ENCODE results near the gene DLL4. TPM values are rescaled to one million over a fixed set of nuclear protein-coding genes. Genes with fewer than 3 reads are reported as not detected.

Gene DLL4
- total RNA-seq, 4 donors from 2014 or later, result 7.8 to 15.3 (median 12.3) TPM

DNA sequence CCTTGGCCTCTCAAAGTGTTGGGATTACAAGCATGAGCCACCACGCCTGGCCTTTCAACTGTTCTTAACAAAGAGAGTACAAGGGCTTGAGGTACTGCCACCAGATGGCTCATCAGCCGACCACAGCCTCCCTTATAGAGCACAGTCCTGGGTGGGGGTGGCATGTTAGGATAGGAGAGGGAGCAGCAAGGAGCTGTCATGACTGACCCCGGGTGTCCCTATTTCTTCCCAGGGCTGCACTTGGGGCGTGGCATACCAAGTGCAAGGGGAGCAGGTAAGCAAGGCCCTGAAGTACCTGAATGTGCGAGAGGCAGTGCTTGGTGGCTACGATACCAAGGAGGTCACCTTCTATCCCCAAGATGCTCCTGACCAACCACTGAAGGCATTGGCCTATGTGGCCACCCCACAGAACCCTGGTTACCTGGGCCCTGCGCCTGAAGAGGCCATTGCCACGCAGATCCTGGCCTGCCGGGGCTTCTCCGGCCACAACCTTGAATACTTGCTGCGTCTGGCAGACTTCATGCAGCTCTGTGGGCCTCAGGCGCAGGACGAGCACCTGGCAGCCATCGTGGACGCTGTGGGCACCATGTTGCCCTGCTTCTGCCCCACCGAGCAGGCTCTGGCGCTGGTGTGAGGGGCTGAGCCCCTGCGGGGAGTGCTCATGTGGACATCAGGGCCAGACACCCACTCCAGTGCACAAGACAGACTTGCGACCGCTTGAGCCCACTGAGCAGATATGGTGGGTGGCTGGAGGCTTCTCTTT lies 26.2 kb downstream of the DLL4 start:
- no peak for TF ChIP-seq POLR2A (IDR thresholded peaks at IDR 0.05)
- TF ChIP-seq, protein P1, sequence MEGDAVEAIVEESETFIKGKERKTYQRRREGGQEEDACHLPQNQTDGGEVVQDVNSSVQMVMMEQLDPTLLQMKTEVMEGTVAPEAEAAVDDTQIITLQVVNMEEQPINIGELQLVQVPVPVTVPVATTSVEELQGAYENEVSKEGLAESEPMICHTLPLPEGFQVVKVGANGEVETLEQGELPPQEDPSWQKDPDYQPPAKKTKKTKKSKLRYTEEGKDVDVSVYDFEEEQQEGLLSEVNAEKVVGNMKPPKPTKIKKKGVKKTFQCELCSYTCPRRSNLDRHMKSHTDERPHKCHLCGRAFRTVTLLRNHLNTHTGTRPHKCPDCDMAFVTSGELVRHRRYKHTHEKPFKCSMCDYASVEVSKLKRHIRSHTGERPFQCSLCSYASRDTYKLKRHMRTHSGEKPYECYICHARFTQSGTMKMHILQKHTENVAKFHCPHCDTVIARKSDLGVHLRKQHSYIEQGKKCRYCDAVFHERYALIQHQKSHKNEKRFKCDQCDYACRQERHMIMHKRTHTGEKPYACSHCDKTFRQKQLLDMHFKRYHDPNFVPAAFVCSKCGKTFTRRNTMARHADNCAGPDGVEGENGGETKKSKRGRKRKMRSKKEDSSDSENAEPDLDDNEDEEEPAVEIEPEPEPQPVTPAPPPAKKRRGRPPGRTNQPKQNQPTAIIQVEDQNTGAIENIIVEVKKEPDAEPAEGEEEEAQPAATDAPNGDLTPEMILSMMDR (IDR thresholded peaks at IDR 0.05), result no peak
- Histone ChIP-seq H3K36me3 (no peaks in the 10 kb centered on the region), H3K27me3 (no peaks in the 10 kb centered on the region), H3K27ac (no peak overlapping the region), H3K9me3 (no peaks in the 10 kb centered on the region), H3K4me3 (no peak overlapping the region), H3K4me1 (peaks cover 0 to 14% (median 0%) of the 10 kb centered on the region in 4 donors)
- DNase-seq, result peak in 1 of 3 donors; percentile 36

DNA sequence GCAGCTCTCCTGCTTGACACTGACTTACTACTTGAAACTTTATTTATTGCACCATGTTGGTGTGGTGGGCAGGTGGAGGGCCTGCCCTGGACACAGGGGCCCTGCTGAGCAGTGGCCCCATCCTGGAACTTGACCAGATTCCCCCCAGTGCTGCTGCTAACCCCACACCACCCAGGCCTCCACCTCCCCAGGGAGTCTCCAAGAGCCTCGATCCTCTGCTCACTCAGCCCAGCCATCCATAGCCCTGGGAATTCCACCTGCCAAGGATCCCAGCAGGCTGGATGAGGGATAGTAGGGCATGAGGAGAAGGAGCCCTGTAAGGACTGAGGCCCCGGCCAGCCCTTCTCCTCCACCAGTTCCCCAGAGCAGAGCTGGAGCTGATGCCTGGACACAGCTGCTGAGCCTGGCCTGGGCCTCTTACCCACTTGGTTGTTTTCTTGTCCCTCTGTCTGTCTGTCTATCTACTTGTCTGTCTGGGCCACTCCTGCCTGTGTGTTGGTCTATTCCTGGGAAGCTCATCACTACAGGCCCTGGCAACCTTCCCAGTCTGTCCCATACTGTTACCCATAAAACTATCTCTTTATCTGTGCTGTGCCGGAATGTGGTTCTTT lies 26.9 kb downstream of the DLL4 start:
- DNase-seq, result peak in 1 of 3 donors; percentile 30
- no peak overlapping the region for H3K4me3 ChIP-seq
- peaks cover 0 to 21% (median 0%) of the 10 kb centered on the region in 4 donors for H3K4me1 ChIP-seq
- H3K9me3 ChIP-seq, result no peaks in the 10 kb centered on the region
- H3K27me3 ChIP-seq, result no peaks in the 10 kb centered on the region
- no peaks in the 10 kb centered on the region for H3K36me3 ChIP-seq
- H3K27ac ChIP-seq, result peak overlapping the region in 1 of 4 donors; percentile 31
- no peak for TF ChIP-seq POLR2A (IDR thresholded peaks at IDR 0.05)
- TF ChIP-seq, protein P1 (IDR thresholded peaks at IDR 0.05), result no peak

DNA sequence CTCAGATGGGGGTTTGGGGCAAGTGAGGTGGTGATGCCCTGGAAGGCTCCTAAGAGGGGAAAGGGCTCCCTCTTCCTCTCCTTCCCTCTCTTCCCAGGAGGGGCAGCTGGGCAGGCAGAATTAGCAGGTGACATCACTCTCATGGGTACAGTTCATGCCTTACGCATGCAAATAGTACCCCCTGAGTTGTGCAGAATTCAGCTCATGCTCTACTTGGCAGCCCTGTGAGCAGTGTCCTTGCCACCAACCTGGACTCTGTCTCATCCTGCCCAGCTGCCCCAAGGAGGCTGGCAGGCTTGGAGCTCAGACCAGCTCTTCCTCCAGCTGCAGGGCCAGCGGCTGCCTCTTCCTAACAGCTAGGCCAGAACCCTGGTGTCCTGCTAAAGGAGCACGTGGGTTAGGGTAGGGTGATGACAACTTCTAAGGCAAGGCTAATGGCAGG lies 27.4 kb downstream of the DLL4 start:
- DNase-seq, result peak in 1 of 3 donors; percentile 33
- TF ChIP-seq, protein P1 (IDR thresholded peaks at IDR 0.05), result no peak
- no peak for TF ChIP-seq POLR2A (IDR thresholded peaks at IDR 0.05)
- no peaks in the 10 kb centered on the region for H3K27me3 ChIP-seq
- H3K36me3 ChIP-seq, result no peaks in the 10 kb centered on the region
- H3K27ac ChIP-seq, result peak overlapping the region in 1 of 4 donors; percentile 31
- no peak overlapping the region for H3K4me3 ChIP-seq
- peaks cover 0 to 23% (median 0%) of the 10 kb centered on the region in 4 donors for H3K4me1 ChIP-seq
- H3K9me3 ChIP-seq, result no peaks in the 10 kb centered on the region

DNA sequence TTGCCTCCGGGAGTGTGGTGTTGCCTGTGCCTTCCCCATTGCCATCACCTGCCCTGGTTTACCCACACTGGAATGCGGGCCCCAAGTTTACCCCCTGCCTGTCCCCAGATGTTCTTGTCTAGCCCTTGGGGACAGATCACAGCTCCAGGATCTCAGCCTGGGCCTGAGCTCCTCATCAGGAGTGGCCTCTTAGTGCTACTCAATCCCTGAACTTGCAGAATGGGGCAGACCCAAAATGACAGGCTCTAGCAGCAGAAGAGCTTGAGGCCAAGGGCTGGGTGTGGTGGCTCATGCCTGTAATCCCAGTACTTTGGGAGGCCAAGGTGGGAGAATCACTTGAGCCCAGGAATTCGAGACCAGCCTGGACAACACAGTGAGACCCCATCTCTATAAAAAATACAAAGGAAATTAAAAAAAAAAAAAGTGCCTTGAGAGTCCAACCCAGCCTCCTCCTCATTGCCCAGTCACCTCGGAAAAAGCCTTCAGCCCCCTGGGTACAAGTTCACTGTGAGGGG lies 28.0 kb downstream of the DLL4 start:
- no peaks in the 10 kb centered on the region for H3K36me3 ChIP-seq
- H3K4me3 ChIP-seq, result no peak overlapping the region
- peak overlapping the region in 1 of 4 donors; percentile 31 for H3K27ac ChIP-seq
- no peaks in the 10 kb centered on the region for H3K9me3 ChIP-seq
- TF ChIP-seq POLR2A (IDR thresholded peaks at IDR 0.05), result no peak
- TF ChIP-seq, protein P1 (IDR thresholded peaks at IDR 0.05), result no peak
- H3K4me1 ChIP-seq, result peaks cover 0 to 23% (median 0%) of the 10 kb centered on the region in 4 donors
- no peaks in the 10 kb centered on the region for H3K27me3 ChIP-seq
- DNase-seq, result peak in 1 of 3 donors; percentile 28

DNA sequence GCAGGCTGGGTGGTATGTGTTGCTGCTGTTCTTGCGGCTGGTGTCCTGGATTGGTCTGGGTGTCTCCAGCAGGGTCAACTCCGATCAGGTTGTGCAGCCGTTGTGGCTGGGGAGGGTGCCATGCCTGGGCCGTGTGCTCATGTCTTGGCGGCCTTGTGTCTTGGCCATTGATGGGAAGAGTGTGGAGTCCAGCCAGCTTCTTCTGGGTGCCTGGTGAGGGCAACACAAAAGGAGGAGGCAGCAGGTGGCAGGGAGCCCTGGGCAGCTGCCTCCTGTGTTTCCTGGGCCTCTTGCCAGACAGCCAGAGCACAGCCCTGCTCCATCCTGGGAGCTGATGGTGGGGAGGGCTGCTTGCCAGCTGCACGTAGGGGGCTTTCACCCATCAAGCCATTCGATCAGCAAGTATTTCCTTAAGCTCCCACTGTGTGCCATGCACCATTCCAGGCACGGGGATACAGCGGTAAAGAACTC lies 28.5 kb downstream of the DLL4 start:
- Histone ChIP-seq H3K27ac (peak overlapping the region in 1 of 4 donors; percentile 4), H3K27me3 (no peaks in the 10 kb centered on the region), H3K4me3 (no peak overlapping the region), H3K4me1 (peaks cover 0 to 17% (median 0%) of the 10 kb centered on the region in 4 donors), H3K36me3 (no peaks in the 10 kb centered on the region), H3K9me3 (no peaks in the 10 kb centered on the region)
- DNase-seq, result peak in 1 of 3 donors; percentile 39
- TF ChIP-seq POLR2A (IDR thresholded peaks at IDR 0.05), result no peak
- TF ChIP-seq, protein P1 (IDR thresholded peaks at IDR 0.05), result no peak

Measured in Peyer's patch (tissue), 4 donors.